ENCODE results near the gene PRXL2C. TPM values are rescaled to one million over a fixed set of nuclear protein-coding genes. Genes with fewer than 3 reads are reported as not detected.

PRXL2C gene
- total RNA-seq, 4 donors from 2014 or later = 17.7 to 39.7 (median 26.6) TPM

- Histone ChIP-seq H3K27ac (no peak overlapping the region), H3K36me3 (no peaks in the 10 kb centered on the region), H3K9me3 (no peaks in the 10 kb centered on the region), H3K4me1 (no peaks in the 10 kb centered on the region), H3K27me3 (no peaks in the 10 kb centered on the region), H3K4me3 (no peak overlapping the region)
- no peak for ATAC-seq
- WGBS, 2 donors (ENCODE audit: low coverage in 1 of 2) = 86 to 91% methylated on average over 5 of the region's 5 CpGs
- TF ChIP-seq POLR2A (IDR thresholded peaks at IDR 0.05) (no peak), POLR2AphosphoS5 (IDR thresholded peaks at IDR 0.05) (no peak), EP300 (IDR thresholded peaks at IDR 0.05) (no peak), CTCF (IDR thresholded peaks at IDR 0.05) (no peak)
Observed at GRCh38 chr9:96596601-96597111, 58.5 kb downstream of the PRXL2C start.

Other genes starting within 250 kb of the PRXL2C start
- gene ZNF367, start 236.9 kb downstream of the PRXL2C start, total RNA-seq = 1 to 10 TPM; 1.4 to 3.7 (median 2.5) TPM
- gene HABP4, start 205.1 kb downstream of the PRXL2C start, total RNA-seq = 100 to 1,000 TPM in 1 of 4 donors, 10 to 100 TPM in 3; 41.1 to 106 (median 60.0) TPM
- gene CDC14B, start 35.5 kb downstream of the PRXL2C start, total RNA-seq = 10 to 100 TPM; 19.8 to 28.8 (median 23.6) TPM
- gene ZNF510, start 122.8 kb upstream of the PRXL2C start, total RNA-seq = 10 to 100 TPM; 12.9 to 21.8 (median 16.1) TPM
- 10 to 100 TPM in 3 of 4 donors, 1 to 10 TPM in 1; 9.4 to 15.1 (median 13.7) TPM for gene ZNF782, start 199.2 kb upstream of the PRXL2C start, total RNA-seq

All from gastroesophageal sphincter (tissue), 4 donors.